ENCODE measurements around the gene MAPRE2.

MAPRE2 gene

DNA sequence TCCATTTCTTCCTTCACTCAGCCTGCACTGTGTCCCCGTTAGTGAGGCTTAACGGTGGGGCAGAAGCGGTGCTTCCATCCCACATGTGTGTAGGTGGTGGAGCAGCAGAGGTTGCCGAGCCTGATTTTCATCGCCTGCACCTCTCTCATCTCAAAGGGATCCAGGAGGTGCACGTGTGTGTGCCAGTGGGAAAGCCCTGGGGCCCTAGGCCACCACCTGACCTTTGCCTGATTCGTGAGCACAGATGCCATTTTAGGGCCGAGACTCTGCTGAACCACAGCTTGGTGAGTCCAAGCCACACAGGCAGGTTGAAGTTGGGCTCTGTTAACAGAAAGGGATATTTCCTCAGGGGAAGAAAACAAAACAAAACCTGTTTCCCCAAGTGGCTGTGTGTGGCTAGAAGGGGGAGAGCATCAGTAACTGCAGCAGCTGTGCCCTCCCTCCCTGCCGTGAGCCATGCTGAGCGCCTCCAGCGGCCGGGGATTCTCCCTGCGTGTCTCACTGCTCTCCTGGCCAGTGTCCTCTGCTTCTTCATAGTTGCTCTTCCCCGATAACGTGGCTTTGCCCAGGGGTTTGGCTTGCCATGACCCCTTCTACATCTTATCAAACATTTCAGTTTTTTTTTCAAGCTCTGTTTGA lies 81.5 kb downstream of the MAPRE2 start:
- ATAC-seq (peak; percentile 74), DNase-seq (peak; percentile 34)
- H3K27me3 Mint-ChIP-seq = no peaks in the 10 kb centered on the region
- H3K9me3 Mint-ChIP-seq = peaks cover 9% of the 10 kb centered on the region
- H3K36me3 Mint-ChIP-seq (ENCODE audit: low read depth) = peaks cover 23% of the 10 kb centered on the region
- peaks cover 43% of the 10 kb centered on the region for H3K4me1 Mint-ChIP-seq
- peak overlapping the region; percentile 69 for H3K27ac Mint-ChIP-seq
- peak overlapping the region; percentile 45 for H3K4me3 Mint-ChIP-seq

DNA sequence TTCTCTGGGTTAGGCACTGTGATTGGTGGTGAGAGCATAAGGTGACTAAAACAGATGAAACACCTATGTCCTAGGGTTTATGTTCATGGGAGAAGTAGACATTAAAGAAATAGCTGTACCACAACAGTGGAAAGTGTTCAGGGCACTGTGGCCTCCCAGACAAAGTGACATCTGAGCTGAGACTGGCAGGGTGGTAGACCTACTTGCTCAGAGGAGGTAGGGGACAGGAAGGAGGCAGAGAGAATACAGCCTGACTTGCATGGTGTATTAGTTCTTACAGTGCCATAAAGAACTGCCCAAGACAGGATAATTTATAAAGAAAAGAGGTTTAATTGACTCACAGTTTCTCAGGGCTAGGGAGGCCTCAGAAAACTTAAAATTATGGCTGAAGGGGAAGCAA lies 82.6 kb downstream of the MAPRE2 start:
- no peaks in the 10 kb centered on the region for H3K27me3 Mint-ChIP-seq
- peaks cover 39% of the 10 kb centered on the region for H3K4me1 Mint-ChIP-seq
- DNase-seq (no peak), ATAC-seq (no peak)
- H3K4me3 Mint-ChIP-seq = no peak overlapping the region
- peaks cover 9% of the 10 kb centered on the region for H3K9me3 Mint-ChIP-seq
- H3K36me3 Mint-ChIP-seq (ENCODE audit: low read depth) = peaks cover 29% of the 10 kb centered on the region
- no peak overlapping the region for H3K27ac Mint-ChIP-seq

DNA sequence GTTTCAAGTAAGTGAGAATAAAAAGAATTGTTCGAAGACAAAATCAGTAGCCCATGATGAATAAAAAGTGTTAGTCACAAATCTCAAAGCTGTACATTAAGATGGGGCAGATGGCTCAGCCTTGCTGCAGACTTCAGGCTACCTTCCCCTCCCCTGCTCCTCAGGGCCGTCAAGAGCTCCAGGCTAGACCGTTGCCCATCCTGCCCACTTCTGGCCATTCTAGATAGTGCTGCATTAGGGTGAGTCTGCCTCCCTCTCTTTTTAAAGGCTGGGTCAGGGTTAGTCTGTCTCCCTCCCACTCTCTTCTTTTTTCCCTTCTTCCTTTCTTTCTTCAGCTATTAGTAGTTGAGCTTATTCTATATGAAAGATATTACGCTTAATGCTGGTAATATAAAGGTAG lies 86.0 kb downstream of the MAPRE2 start:
- Mint-ChIP-seq H3K9me3 (peaks cover 9% of the 10 kb centered on the region), H3K4me3 (no peak overlapping the region), H3K27ac (no peak overlapping the region), H3K27me3 (no peaks in the 10 kb centered on the region), H3K4me1 (peaks cover 20% of the 10 kb centered on the region), H3K36me3 (ENCODE audit: low read depth) (peaks cover 47% of the 10 kb centered on the region)
- DNase-seq = no peak
- ATAC-seq = no peak

DNA sequence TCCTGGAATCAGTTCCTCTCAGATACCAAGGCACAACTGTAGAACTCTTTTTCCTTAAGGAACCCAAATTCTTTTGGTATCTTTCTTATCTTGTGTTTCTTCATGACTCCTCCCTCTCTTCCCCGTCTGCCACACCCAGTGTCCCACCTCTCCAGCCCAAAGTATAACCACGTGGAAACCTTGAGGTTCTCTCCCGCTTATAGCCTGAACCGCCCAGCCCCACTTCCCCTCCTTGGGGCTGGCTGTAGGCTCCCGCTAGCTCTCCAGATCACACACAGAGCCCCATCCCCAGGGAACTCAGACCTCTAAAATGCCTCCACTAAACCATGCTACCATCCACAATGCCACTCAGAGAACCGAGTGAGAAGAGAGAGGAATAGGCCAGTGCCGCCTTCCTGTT lies 87.5 kb downstream of the MAPRE2 start:
- no peak for DNase-seq
- Mint-ChIP-seq H3K27ac (peak overlapping the region; percentile 62), H3K36me3 (ENCODE audit: low read depth) (peaks cover 42% of the 10 kb centered on the region), H3K9me3 (peaks cover 7% of the 10 kb centered on the region), H3K4me3 (no peak overlapping the region), H3K4me1 (peaks cover 6% of the 10 kb centered on the region), H3K27me3 (no peaks in the 10 kb centered on the region)
- no peak for ATAC-seq

DNA sequence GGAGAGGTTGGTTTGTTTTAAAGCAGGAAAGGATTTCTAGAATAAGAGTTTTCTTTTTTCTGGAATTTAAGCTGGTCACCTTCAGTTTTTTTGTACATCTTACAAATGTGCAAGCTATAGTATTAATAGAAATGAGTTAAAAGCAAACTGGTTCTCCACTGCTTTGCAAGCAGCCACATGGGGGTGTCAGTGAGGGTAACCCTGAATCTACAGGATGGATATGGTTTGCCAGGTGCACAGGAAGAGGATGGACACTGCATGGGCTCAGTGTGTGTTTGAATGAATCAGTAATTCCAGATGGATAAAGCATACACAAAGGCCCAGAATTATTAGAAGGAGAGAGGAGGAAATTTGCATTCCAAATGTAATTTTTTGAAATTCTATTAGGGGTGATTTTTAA lies 89.0 kb downstream of the MAPRE2 start:
- DNase-seq (no peak), ATAC-seq (no peak)
- H3K9me3 Mint-ChIP-seq = no peaks in the 10 kb centered on the region
- peaks cover 41% of the 10 kb centered on the region for H3K36me3 Mint-ChIP-seq (ENCODE audit: low read depth)
- H3K27ac Mint-ChIP-seq = no peak overlapping the region
- H3K4me3 Mint-ChIP-seq = no peak overlapping the region
- no peaks in the 10 kb centered on the region for H3K27me3 Mint-ChIP-seq
- peaks cover 2% of the 10 kb centered on the region for H3K4me1 Mint-ChIP-seq

DNA sequence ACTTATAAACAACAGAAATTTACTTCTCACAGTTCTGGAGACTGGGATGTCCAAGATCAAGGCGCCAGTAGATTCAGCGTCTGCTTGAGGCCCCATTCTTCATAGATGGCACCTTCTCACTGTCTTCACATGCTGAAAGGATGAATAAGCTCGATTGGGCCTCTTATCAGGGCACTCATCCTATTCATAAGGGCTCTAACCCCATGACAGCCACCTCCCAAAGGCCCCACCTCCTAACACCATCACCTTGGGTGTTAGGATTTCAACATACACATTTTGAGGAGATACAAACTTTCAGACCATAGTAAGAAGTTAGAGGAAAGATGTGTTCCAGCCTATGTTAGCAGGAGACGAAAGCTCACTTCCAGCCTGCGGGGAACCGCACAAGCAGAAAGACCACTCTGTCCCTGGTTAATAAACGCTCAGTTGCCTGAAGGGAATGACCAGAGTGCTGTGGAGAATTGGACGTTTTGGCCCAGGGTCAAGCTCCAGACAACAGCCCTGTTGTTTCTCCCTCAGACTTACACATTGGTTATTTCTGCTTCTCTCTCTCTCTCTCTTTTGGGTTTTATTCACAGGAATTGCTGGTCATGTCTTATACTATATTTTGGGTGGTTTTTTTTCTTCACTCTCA lies 90.3 kb downstream of the MAPRE2 start:
- Mint-ChIP-seq H3K4me3 (no peak overlapping the region), H3K27ac (peak overlapping the region; percentile 53), H3K36me3 (ENCODE audit: low read depth) (peaks cover 41% of the 10 kb centered on the region), H3K27me3 (no peaks in the 10 kb centered on the region), H3K4me1 (peaks cover 2% of the 10 kb centered on the region), H3K9me3 (no peaks in the 10 kb centered on the region)
- DNase-seq = no peak
- no peak for ATAC-seq

DNA sequence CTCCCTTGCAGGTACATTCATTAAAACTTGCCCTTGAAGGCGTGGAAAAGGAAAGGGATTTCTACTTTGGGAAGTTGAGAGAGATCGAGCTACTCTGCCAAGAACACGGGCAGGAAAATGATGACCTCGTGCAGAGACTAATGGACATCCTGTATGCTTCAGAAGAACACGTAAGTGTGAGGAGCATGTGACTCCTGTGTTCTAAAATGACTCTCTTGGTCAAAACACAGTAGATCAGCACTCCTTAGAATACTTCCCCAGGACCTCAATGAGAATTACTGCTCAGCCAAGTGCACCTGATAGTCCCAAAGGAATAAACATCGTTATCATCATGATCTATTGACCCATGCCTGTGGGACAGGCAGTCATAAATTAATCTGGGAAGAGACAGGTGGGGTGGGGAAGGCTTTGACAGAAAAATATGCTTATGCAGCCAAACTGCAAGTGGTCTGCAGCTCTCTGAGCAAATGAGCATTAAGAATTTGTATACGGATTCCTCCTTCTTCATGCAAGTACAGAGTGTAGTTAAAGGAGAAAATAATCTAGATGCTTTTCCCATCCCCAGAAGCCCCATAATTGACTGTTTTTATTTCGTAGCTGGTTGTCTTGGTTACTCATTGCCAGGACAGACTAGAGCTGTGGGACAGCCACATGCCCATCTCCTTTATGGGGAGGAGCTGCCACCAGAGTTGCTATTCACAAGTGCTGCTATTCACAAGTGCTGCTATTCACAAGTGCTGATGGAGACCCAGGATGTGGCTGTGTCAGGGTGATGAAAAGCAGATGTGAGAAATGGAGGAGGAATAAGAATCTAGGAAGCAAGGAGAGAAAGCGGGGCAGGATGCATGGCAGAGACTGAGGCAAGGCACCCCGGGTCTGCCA lies 91.0 kb downstream of the MAPRE2 start:
- Mint-ChIP-seq H3K27ac (peak overlapping the region; percentile 53), H3K36me3 (ENCODE audit: low read depth) (peaks cover 41% of the 10 kb centered on the region), H3K4me1 (peaks cover 2% of the 10 kb centered on the region), H3K4me3 (no peak overlapping the region), H3K9me3 (no peaks in the 10 kb centered on the region), H3K27me3 (no peaks in the 10 kb centered on the region)
- no peak for ATAC-seq
- no peak for DNase-seq

DNA sequence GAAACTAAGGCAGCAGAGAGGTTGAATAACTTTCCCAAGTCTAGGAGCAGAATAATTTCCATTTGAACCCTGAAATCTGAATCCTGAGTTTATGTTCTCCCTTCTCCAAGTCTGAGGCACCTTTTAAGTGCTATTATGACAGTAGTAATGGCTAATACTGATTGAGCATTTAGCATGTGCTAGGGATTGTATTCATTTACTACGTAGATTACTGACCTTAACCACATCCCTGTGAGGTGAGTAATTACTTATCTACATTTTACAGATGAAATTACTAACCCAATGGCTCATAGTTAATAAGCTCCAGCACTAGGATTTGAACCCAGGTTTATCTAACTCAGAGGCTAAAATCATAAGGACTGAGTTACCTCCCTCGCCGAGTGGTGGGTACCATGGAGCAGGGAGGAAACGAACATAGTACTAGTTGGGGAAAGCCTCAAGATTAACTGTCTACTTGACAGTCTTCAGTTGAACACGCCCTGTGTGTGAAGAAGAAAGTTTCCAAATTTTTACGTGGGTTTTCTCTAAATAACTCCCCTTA lies 93.0 kb downstream of the MAPRE2 start:
- ATAC-seq (no peak), DNase-seq (no peak)
- Mint-ChIP-seq H3K9me3 (no peaks in the 10 kb centered on the region), H3K27me3 (no peaks in the 10 kb centered on the region), H3K27ac (no peak overlapping the region), H3K4me1 (peaks cover 2% of the 10 kb centered on the region), H3K4me3 (no peak overlapping the region), H3K36me3 (ENCODE audit: low read depth) (peaks cover 36% of the 10 kb centered on the region)

DNA sequence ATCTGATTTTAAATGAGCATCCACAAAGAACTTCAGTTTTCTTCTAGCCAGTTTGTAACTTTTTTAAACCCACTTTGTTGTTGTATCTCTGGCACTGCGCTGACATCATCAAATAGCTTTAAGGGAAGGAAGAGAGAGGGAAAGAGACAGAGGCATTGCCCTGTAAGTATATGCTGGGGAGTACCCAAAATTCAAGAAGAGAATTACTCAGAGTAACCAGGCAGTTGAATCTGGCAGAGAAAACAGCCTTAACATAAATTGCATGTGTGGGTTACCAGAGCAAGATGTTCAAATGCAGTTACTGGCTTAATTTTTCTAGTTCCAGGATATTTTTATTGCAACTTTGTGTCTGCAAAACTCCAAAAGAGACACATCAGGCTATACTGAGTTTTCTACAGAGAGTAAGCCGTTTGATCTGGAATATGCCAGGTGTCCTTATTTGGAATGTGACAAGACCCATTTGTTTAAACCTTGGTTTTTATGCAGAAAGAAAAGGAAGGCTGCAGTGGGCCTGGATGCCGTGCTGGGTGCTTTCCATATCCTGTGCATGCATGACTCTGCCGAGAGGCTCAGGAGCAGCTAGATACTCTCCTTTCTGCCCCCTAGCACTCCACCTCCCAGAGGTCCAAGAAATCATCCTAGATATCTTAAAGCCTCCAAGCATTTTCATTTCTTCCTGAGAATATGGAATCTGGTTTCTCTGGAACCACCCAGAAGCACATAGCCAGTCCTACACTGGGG lies 93.7 kb downstream of the MAPRE2 start:
- H3K9me3 Mint-ChIP-seq = no peaks in the 10 kb centered on the region
- no peak overlapping the region for H3K4me3 Mint-ChIP-seq
- H3K4me1 Mint-ChIP-seq = peaks cover 2% of the 10 kb centered on the region
- peaks cover 34% of the 10 kb centered on the region for H3K36me3 Mint-ChIP-seq (ENCODE audit: low read depth)
- ATAC-seq (no peak), DNase-seq (no peak)
- no peak overlapping the region for H3K27ac Mint-ChIP-seq
- H3K27me3 Mint-ChIP-seq = no peaks in the 10 kb centered on the region

DNA sequence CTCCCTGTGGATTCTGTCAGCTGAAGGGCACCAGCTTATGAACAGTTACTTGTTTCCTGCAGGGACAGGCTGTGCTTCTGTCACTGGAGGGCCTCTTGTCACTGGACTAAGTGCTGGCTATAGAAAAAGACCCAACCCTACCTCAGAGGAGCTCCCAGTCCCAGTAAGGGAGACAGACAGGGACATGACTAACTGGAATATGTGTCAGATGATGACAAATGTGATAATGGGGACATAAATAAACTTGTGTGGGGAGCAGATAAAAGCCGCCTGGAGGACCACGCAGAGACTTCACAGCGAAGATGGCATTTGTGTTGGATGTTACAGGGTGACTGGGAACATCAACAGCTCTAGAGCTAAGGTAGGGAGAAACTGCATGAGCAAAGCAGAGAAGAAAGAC lies 95.0 kb downstream of the MAPRE2 start:
- no peaks in the 10 kb centered on the region for H3K9me3 Mint-ChIP-seq
- peaks cover 40% of the 10 kb centered on the region for H3K36me3 Mint-ChIP-seq (ENCODE audit: low read depth)
- H3K4me3 Mint-ChIP-seq = no peak overlapping the region
- peak; percentile 5 for ATAC-seq
- H3K27ac Mint-ChIP-seq = no peak overlapping the region
- no peaks in the 10 kb centered on the region for H3K27me3 Mint-ChIP-seq
- peaks cover 12% of the 10 kb centered on the region for H3K4me1 Mint-ChIP-seq
- DNase-seq = no peak

DNA sequence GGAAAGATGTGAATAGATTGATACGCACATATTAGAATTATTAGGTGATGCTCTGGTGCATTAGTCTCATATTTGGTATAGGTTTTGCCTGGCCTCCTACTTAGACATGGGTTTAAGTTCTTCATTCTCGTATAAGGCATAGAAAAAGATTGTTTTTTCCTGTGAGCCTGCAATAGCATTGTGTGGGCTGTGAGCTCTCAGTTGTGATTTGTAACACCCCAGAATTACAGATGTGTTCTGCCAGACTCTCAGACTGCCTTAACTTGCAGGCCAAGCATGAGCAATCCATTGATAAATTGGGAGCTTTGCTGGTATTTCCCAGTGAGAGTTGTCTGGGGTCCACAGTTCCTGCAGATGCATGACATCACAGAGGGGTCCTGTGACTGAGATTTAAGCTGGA lies 95.7 kb downstream of the MAPRE2 start:
- Mint-ChIP-seq H3K9me3 (no peaks in the 10 kb centered on the region), H3K4me1 (peaks cover 14% of the 10 kb centered on the region), H3K27me3 (no peaks in the 10 kb centered on the region), H3K4me3 (no peak overlapping the region), H3K27ac (no peak overlapping the region), H3K36me3 (ENCODE audit: low read depth) (peaks cover 36% of the 10 kb centered on the region)
- ATAC-seq = no peak
- DNase-seq = no peak

DNA sequence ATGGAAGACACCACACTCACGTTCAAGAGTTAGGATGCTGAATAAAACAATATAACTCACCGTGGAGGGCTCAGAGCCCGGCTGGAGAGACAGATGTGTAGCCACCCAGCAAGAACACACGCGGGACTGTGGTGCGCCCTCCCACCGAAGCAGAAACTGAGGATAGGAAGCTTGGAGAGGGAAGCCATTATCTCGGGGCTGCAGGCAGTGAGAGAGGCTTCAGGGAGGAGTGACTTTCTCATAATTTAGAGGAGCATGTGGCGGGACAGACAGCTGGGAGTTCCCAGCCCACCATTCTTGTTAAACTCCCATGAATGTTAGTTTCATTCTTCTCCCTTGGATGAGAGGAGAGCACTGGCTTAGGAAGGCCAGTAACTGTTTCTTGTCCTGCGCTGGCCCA lies 96.4 kb downstream of the MAPRE2 start:
- peaks cover 22% of the 10 kb centered on the region for H3K4me1 Mint-ChIP-seq
- ATAC-seq (no peak), DNase-seq (no peak)
- no peak overlapping the region for H3K4me3 Mint-ChIP-seq
- H3K27me3 Mint-ChIP-seq = no peaks in the 10 kb centered on the region
- no peaks in the 10 kb centered on the region for H3K9me3 Mint-ChIP-seq
- H3K36me3 Mint-ChIP-seq (ENCODE audit: low read depth) = peaks cover 31% of the 10 kb centered on the region
- no peak overlapping the region for H3K27ac Mint-ChIP-seq

DNA sequence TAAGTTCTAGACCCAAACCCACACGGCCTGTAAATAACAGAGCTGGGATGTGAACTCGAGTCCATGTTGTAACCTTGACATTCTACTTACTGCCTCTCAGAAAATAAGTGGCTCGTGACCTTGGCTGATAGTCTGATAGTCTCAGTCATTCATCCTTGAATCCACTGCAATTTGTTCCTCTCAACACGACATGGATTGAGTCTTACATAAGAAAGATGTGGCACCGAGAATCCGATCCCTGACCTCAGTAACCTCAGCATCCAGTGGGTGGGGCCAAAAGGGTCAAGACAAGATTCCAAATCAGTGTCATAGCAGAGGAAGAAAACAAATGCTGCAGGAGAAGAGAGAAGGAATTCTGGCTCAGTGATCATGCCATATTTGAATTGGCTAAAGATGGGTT lies 97.6 kb downstream of the MAPRE2 start:
- no peak overlapping the region for H3K27ac Mint-ChIP-seq
- no peaks in the 10 kb centered on the region for H3K27me3 Mint-ChIP-seq
- no peaks in the 10 kb centered on the region for H3K9me3 Mint-ChIP-seq
- H3K4me1 Mint-ChIP-seq = peaks cover 24% of the 10 kb centered on the region
- no peak overlapping the region for H3K4me3 Mint-ChIP-seq
- no peak for DNase-seq
- no peak for ATAC-seq
- H3K36me3 Mint-ChIP-seq (ENCODE audit: low read depth) = peaks cover 27% of the 10 kb centered on the region

DNA sequence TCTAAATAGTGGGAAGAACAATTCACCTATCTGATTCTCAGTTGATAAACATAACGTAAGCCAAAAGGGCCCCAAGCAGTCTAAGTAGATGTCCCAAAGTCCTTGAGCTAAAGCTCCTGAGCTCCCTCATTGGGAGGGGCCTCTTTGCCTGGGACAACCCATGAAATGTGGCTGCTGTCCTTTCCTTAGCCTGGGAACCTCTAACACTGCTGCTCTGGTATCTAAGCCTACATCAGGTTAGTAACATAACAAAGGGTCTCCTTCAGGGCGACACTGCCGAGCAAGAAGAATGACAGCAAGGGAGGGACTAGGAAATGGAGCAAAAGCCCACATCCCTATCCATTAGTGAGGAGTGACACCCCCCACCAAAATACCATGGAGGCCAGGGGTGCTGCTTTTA lies 98.3 kb downstream of the MAPRE2 start:
- ATAC-seq = no peak
- Mint-ChIP-seq H3K27ac (no peak overlapping the region), H3K36me3 (ENCODE audit: low read depth) (peaks cover 22% of the 10 kb centered on the region)

More for the DNA sequence above, 98.3 kb downstream of the MAPRE2 start:
- DNase-seq = no peak
- Mint-ChIP-seq H3K4me3 (no peak overlapping the region), H3K9me3 (no peaks in the 10 kb centered on the region), H3K27me3 (no peaks in the 10 kb centered on the region), H3K4me1 (peaks cover 24% of the 10 kb centered on the region)
